ENCODE data around the gene USH1C.

The USH1C gene

GRCh38 chr11:17479284-17480214 is 64.7 kb downstream of the USH1C start:
- DNase-seq, result peak in 6 of 10 donors; percentile 33 to 90 (median 44)
- intact Hi-C loops (cut with DNase I), result no loop called here

GRCh38 chr11:17478070-17478469 is 66.1 kb downstream of the USH1C start:
- intact Hi-C loops (cut with DNase I), result no loop called here
- no peak for DNase-seq

GRCh38 chr11:17477361-17477760 is 66.9 kb downstream of the USH1C start:
- intact Hi-C loops (cut with DNase I), result no loop called here
- DNase-seq, result no peak

GRCh38 chr11:17477084-17477333 is 67.2 kb downstream of the USH1C start:
- no peak for DNase-seq
- intact Hi-C loops (cut with DNase I), result no loop called here

GRCh38 chr11:17476317-17477083 is 67.7 kb downstream of the USH1C start, which contains the start of gene ABCC8:
ABCC8 (minus strand) TSS chr11:17476845; CDS start chr11:17476776, 69 bp downstream.
- DNase-seq, result peak in 8 of 10 donors; percentile 30 to 90 (median 50)
- intact Hi-C loops (cut with DNase I), result no loop called here

- intact Hi-C loops (cut with DNase I), result no loop called here
- peak in 5 of 10 donors; percentile 11 to 85 (median 31) for DNase-seq
Observed at GRCh38 chr11:17475666-17476316, 68.4 kb downstream of the USH1C start.

- intact Hi-C loops (cut with DNase I), result no loop called here
- peak in 3 of 10 donors; percentile 8 to 20 (median 17) for DNase-seq
Observed at GRCh38 chr11:17473071-17473744, 71.0 kb downstream of the USH1C start.

GRCh38 chr11:17472467-17472866 is 71.7 kb downstream of the USH1C start:
- DNase-seq, result no peak
- intact Hi-C loops (cut with DNase I), result no loop called here

GRCh38 chr11:17471501-17471900 is 72.7 kb downstream of the USH1C start:
- no peak for DNase-seq

GRCh38 chr11:17469998-17470397 is 74.2 kb downstream of the USH1C start:
- intact Hi-C loops (cut with DNase I), result no loop called here
- DNase-seq, result no peak

More at GRCh38 chr11:17471501-17471900, 72.7 kb downstream of the USH1C start:
- intact Hi-C loops (cut with DNase I), result no loop called here

GRCh38 chr11:17468122-17468521 is 76.1 kb downstream of the USH1C start:
- intact Hi-C loops (cut with DNase I), result no loop called here
- no peak for DNase-seq

GRCh38 chr11:17463546-17464174 is 80.6 kb downstream of the USH1C start:
- intact Hi-C loops (cut with DNase I), result no loop called here
- DNase-seq, result no peak

GRCh38 chr11:17462940-17463339 is 81.3 kb downstream of the USH1C start:
- DNase-seq, result no peak
- intact Hi-C loops (cut with DNase I), result no loop called here

- intact Hi-C loops (cut with DNase I), result no loop called here
- DNase-seq, result peak in 1 of 10 donors; percentile 73
Observed at GRCh38 chr11:17460406-17460805, 83.8 kb downstream of the USH1C start.

- intact Hi-C loops (cut with DNase I), result no loop called here
- no peak for DNase-seq
Observed at GRCh38 chr11:17459236-17459896, 84.8 kb downstream of the USH1C start.

- DNase-seq, result no peak
- intact Hi-C loops (cut with DNase I), result no loop called here
Observed at GRCh38 chr11:17458268-17458667, 85.9 kb downstream of the USH1C start.

- intact Hi-C loops (cut with DNase I), result no loop called here
- peak in 5 of 10 donors; percentile 35 to 89 (median 67) for DNase-seq
Observed at GRCh38 chr11:17457396-17458173, 86.6 kb downstream of the USH1C start.

GRCh38 chr11:17452668-17453067 is 91.5 kb downstream of the USH1C start:
- intact Hi-C loops (cut with DNase I), result no loop called here

GRCh38 chr11:17449158-17449557 is 95.1 kb downstream of the USH1C start:
- no peak for DNase-seq
- intact Hi-C loops (cut with DNase I), result no loop called here

More at GRCh38 chr11:17452668-17453067, 91.5 kb downstream of the USH1C start:
- no peak for DNase-seq
